ENCODE results near the gene CHN1.

The CHN1 gene

GRCh38 chr2:175010848-175011254 is 5.7 kb upstream of the CHN1 start:
- TF ChIP-seq, protein P1, sequence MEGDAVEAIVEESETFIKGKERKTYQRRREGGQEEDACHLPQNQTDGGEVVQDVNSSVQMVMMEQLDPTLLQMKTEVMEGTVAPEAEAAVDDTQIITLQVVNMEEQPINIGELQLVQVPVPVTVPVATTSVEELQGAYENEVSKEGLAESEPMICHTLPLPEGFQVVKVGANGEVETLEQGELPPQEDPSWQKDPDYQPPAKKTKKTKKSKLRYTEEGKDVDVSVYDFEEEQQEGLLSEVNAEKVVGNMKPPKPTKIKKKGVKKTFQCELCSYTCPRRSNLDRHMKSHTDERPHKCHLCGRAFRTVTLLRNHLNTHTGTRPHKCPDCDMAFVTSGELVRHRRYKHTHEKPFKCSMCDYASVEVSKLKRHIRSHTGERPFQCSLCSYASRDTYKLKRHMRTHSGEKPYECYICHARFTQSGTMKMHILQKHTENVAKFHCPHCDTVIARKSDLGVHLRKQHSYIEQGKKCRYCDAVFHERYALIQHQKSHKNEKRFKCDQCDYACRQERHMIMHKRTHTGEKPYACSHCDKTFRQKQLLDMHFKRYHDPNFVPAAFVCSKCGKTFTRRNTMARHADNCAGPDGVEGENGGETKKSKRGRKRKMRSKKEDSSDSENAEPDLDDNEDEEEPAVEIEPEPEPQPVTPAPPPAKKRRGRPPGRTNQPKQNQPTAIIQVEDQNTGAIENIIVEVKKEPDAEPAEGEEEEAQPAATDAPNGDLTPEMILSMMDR (IDR thresholded peaks at IDR 0.05): no peak

- TF ChIP-seq, protein P1 (IDR thresholded peaks at IDR 0.05): no peak
Observed at GRCh38 chr2:175009917-175010621, 4.9 kb upstream of the CHN1 start.

DNA sequence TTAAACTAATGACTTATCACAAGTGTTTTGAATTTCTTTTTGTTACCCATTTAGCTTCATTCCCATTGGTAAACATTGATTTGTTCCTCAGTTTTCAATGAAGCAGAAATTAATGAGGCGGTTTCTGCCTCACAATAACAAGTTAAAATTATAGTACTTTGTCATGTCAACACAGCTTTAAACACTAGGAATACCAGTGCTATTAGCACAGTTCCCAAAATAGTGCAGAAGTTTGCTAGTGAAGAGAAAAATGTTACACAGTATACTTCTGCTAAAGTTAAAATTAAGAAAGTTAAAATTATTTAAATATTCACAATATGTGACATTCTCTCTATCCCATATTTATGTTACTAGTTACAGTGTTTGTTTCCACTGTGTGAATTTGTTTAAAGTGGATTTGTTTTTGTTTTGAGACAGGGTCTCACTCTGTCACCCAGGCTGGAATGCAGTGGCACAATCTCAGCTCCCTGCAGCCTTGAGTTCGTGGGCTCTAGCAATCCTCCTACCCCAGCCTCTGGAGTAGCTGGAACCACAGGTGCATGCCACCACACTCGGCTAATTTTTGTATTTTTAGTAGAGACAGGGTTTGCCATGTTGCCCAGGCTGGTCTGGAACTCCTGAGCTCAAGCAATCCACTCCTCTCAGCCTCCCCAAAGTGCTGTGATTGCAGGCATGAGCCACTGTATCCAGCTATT is 3.8 kb upstream of the CHN1 start:
- TF ChIP-seq, protein P1 (IDR thresholded peaks at IDR 0.05): no peak

GRCh38 chr2:175008009-175008408 is 2.8 kb upstream of the CHN1 start:
- TF ChIP-seq, protein P1 (IDR thresholded peaks at IDR 0.05): no peak

DNA sequence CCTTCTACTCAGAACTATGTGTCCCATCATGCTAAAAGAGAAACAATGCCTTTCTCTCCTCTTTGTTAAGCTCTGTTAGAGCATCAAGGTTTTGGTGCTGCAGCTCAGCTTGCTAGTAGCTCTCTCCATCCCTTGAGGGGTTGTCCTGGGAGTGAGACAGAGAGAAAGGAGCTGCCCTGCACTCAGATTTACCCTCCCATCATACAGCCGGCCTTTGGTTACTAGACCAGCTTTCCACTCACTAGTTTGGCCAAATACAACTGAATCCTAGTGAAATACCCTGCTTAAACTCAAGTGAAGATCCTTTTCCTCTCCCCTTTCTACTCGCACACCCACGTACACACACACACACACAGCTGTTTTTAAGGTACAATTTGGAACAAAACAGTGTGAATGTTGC is 2.3 kb upstream of the CHN1 start:
- TF ChIP-seq, protein P1 (IDR thresholded peaks at IDR 0.05): no peak

GRCh38 chr2:175006281-175006680 is 1.1 kb upstream of the CHN1 start:
- TF ChIP-seq, protein P1 (IDR thresholded peaks at IDR 0.05): no peak

GRCh38 chr2:175005733-175006264 is 618 bp upstream of the CHN1 start:
- TF ChIP-seq, protein P1 (IDR thresholded peaks at IDR 0.05): no peak
